GM12878 (cell line): Measurements from ENCODE around the gene PAX3. TPM values are rescaled to one million over a fixed set of nuclear protein-coding genes. Genes with fewer than 3 reads are reported as not detected.

Experiments
- ATAC-seq: fragments of 200-7000 bp; cut with Tn5 transposase; 3 replicates; pipeline ENCODE4 v1.9.1; 2020; ENCODE audit warnings: mild to moderate bottlenecking, moderate library complexity
- BruUV-seq: library from RNA; stranded (reverse); fragments of 400-500 nt; replicated peaks from 2 replicates; lab custom pipeline; 2021; lab: Mats Ljungman, UMichigan
- CTCF ChIA-PET: fragments of 300-600 bp; sonication (Branson Sonifier 250); formaldehyde crosslinking; extraction: SDS; loops from one replicate; lab custom pipeline; 2021; ENCODE audit warnings: inconsistent platforms; lab: Yijun Ruan, JAX
- POLR2A ChIA-PET: fragments of 350-600 bp; formaldehyde crosslinking; extraction: SDS; loops from one replicate; lab custom pipeline; 2021; ENCODE audit warnings: inconsistent platforms; lab: Charles Lee
- RAD21 ChIA-PET: fragments of 300-600 bp; sonication (Branson Sonifier 250); formaldehyde crosslinking; loops from one replicate; lab custom pipeline; 2023; ENCODE audit warnings: antibody characterized with exemption; ENCODE audit not compliant: unreplicated experiment; lab: Charles Lee
- SMC1A ChIA-PET: fragments of 300-600 bp; sonication (Branson Sonifier 250); formaldehyde crosslinking; loops from one replicate; lab custom pipeline; 2023; ENCODE audit not compliant: unreplicated experiment, uncharacterized antibody; lab: Charles Lee
- DNase-seq: peaks from one replicate; pipeline ENCODE4 v3.0.0-alpha.2; 2011; ENCODE audit warnings: low read depth, low spot score
- FAIRE-seq: peaks from 3 replicates; lab custom pipeline; 2011; peaks lifted over from hg19 to GRCh38; lab: Jason Lieb, UNC
- H2AFZ ChIP-seq: 2 replicates; pipeline ENCODE4 v1.6.0; 2011; ENCODE audit warnings: low read depth, low read length, control low read depth; ENCODE audit not compliant: control insufficient read depth
- H3K27ac ChIP-seq: 2 replicates; pipeline ENCODE4 v1.5.1; 2011; ENCODE audit warnings: control low read depth; ENCODE audit not compliant: control insufficient read depth, insufficient read depth
- H3K27me3 ChIP-seq, 2 experiments: replicated peaks in 1 of 2; 2 replicates each; pipeline versions ENCODE4 v1.6.0 to v1.6.1; 2011; ENCODE audit warnings: low read length in 1 of 2; ENCODE audit not compliant: control insufficient read depth in 2 of 2, insufficient read depth in 2 of 2
- H3K36me3 ChIP-seq, 2 experiments: 2 replicates each; pipeline ENCODE4 v1.5.1; 2011; ENCODE audit warnings: low read length in 1 of 2; ENCODE audit not compliant: control insufficient read depth in 2 of 2, insufficient read depth in 2 of 2
- H3K4me1 ChIP-seq: 2 replicates; pipeline ENCODE4 v1.6.1; 2011; ENCODE audit warnings: mild to moderate bottlenecking, low read length, moderate library complexity, mixed read lengths; ENCODE audit not compliant: control insufficient read depth, insufficient read depth
- H3K4me2 ChIP-seq: 2 replicates; pipeline ENCODE4 v1.6.0; 2011; ENCODE audit warnings: control low read depth; ENCODE audit not compliant: control insufficient read depth, insufficient read depth
- H3K4me3 ChIP-seq: fragments of 200-600 bp; sonication (generic); 2 replicates; pipeline ENCODE4 v1.5.1; 2016
- H3K79me2 ChIP-seq: 2 replicates; pipeline ENCODE4 v1.6.0; 2011; ENCODE audit warnings: low read length; ENCODE audit not compliant: control insufficient read depth, insufficient read depth
- H3K9ac ChIP-seq: 2 replicates; pipeline ENCODE4 v1.8.0; 2011; ENCODE audit warnings: low read length, control low read depth, mixed read lengths; ENCODE audit not compliant: control insufficient read depth, insufficient read depth
- H3K9me3 ChIP-seq: replicated peaks from 3 replicates; pipeline ENCODE4 v1.5.1; 2011; ENCODE audit warnings: mild to moderate bottlenecking, low read length; ENCODE audit not compliant: control insufficient read depth, insufficient read depth
- H4K20me1 ChIP-seq: 2 replicates; pipeline ENCODE4 v1.6.0; 2011; ENCODE audit not compliant: control insufficient read depth, insufficient read depth
- BCL11A ChIP-seq: IDR thresholded peaks from 2 replicates; pipeline ENCODE4 v1.6.1; 2011; ENCODE audit warnings: low read depth, low read length
- DPF2 ChIP-seq: fragments of 450-650 bp; IDR thresholded peaks from 2 replicates; pipeline ENCODE4 v1.6.1; 2017; ENCODE audit warnings: mild to moderate bottlenecking
- E2F4 ChIP-seq: IDR thresholded peaks from 2 replicates; pipeline ENCODE4 v1.6.1; 2012; ENCODE audit warnings: low read depth, low read length, improper control_type of control experiment
- E4F1 ChIP-seq: fragments of 450-650 bp; IDR thresholded peaks from 2 replicates; pipeline ENCODE4 v1.6.1; 2018; ENCODE audit warnings: borderline replicate concordance, mild to moderate bottlenecking; ENCODE audit not compliant: partially characterized antibody
- JUNB ChIP-seq: IDR thresholded peaks from 2 replicates; pipeline ENCODE4 v1.6.1; 2016; ENCODE audit warnings: antibody characterized with exemption, mild to moderate bottlenecking
- KLF5 ChIP-seq: fragments of 450-650 bp; IDR thresholded peaks from 2 replicates; pipeline ENCODE4 v1.6.1; 2014; ENCODE audit warnings: mild to moderate bottlenecking; ENCODE audit not compliant: partially characterized antibody
- LARP7 ChIP-seq: fragments of 450-650 bp; IDR thresholded peaks from 2 replicates; pipeline ENCODE4 v1.6.1; 2017; ENCODE audit warnings: mild to moderate bottlenecking
- MEF2A ChIP-seq: IDR thresholded peaks from 2 replicates; pipeline ENCODE4 v1.6.1; 2011; ENCODE audit warnings: low read depth, mild to moderate bottlenecking, low read length, moderate library complexity; ENCODE audit not compliant: insufficient read depth
- RAD51 ChIP-seq: fragments of 450-650 bp; IDR thresholded peaks from 2 replicates; pipeline ENCODE4 v1.6.1; 2016; ENCODE audit warnings: moderate library complexity, mild to moderate bottlenecking, inconsistent platforms
- RB1 ChIP-seq: fragments of 450-650 bp; formaldehyde crosslinking; IDR thresholded peaks from 2 replicates; pipeline ENCODE4 v1.6.1; 2017; ENCODE audit warnings: mild to moderate bottlenecking, borderline replicate concordance
- SMC3 ChIP-seq: IDR thresholded peaks from 2 replicates; pipeline ENCODE4 v1.6.1; 2011; ENCODE audit warnings: low read length, improper control_type of control experiment, borderline replicate concordance
- SP1 ChIP-seq: IDR thresholded peaks from one replicate; pipeline ENCODE4 v1.6.1; 2011; ENCODE audit warnings: low read depth, low read length
- SREBF1 ChIP-seq: IDR thresholded peaks from 2 replicates; pipeline ENCODE4 v1.6.1; 2012; ENCODE audit warnings: mild to moderate bottlenecking, low read length
- SREBF2 ChIP-seq: IDR thresholded peaks from 2 replicates; pipeline ENCODE4 v1.6.1; 2012; ENCODE audit warnings: mild to moderate bottlenecking, low read length
- TCF12 ChIP-seq: IDR thresholded peaks from 2 replicates; pipeline ENCODE4 v1.6.1; 2011; ENCODE audit warnings: low read depth, mild to moderate bottlenecking, low read length
- WGBS: methylation state at CpG from one replicate; pipeline ENCODE4 v1.1.6; 2016; ENCODE audit warnings: low lambda C conversion rate; ENCODE audit not compliant: insufficient replicate concordance, insufficient coverage; ENCODE audit errors: missing lambda C conversion rate; 5-methylcytosine and 5-hydroxymethylcytosine counted together
- in situ Hi-C: fragments of 300-500 bp; cut with MboI; formaldehyde crosslinking; loops from 9 replicates; pipeline ENCODE4 v1.14.3; 2018; ENCODE audit warnings: mixed read lengths
- intact Hi-C: fragments of 100-400 bp; cut with micrococcal nuclease; formaldehyde crosslinking; loops from one replicate; pipeline ENCODE4 v1.14.2; 2022; ENCODE audit not compliant: unreplicated experiment
- polyA plus RNA-seq, 11 experiments: library from polyadenylated mRNA; depleted of rRNA in 4 of 11; unstranded in 6 of 11; stranded (reverse) in 5 of 11; fragments of >200 nt; fragmentation: Nextera tagmentation in 4 of 11; fragmentation: Illumina TruSeq in 1 of 11; extraction: Ambion mirVana in 4 of 11; extraction: Trizol in 1 of 11; gene quantifications; 1 replicate in 1 of 11; 2 replicates in 10 of 11; pipeline versions ENCODE4 v1.2.1 to v1.2.3, GENCODE V29; 2011 to 2016; ENCODE audit warnings: inconsistent platforms in 2 of 11, missing spikeins in 2 of 11, low read depth in 1 of 11
- total RNA-seq, 4 experiments: library from RNA; depleted of rRNA in 3 of 4; stranded (reverse); fragments of >200 nt in 3 of 4; fragmentation: Illumina TruSeq in 1 of 4; extraction: Trizol in 1 of 4; gene quantifications; 2 replicates each; pipeline versions ENCODE4 v1.2.1 to v1.2.3, GENCODE V29; 2013 to 2021

The PAX3 gene
- total and polyA plus RNA-seq, 10 of the 15 experiments (the other 5 are each of a cell fraction or from before 2014, with no cell fraction given), result not detected

- in situ Hi-C loops, result loop anchor here (25.0 kb wide), 1 partner anchor 609 kb away; no protein-coding TSS in a partner anchor
- Histone ChIP-seq H3K4me3 (no peak overlapping the region), H3K9ac (no peak overlapping the region), H3K79me2 (no peaks in the 10 kb centered on the region), H3K4me1 (peaks cover 13% of the 10 kb centered on the region), H2AFZ (no peak overlapping the region), H3K27ac (no peak overlapping the region), H3K27me3 (peaks cover 37 to 73% of the 10 kb centered on the region in 2 experiments), H3K36me3 (no peaks in the 10 kb centered on the region), H3K9me3 (no peaks in the 10 kb centered on the region; the same call in 2 of the 3 replicates), H4K20me1 (no peaks in the 10 kb centered on the region), H3K4me2 (no peak overlapping the region)
- POLR2A ChIA-PET, result interaction anchor here (0.7 kb wide), 1 partner anchor 11 kb away, joined by 3 read pairs; no protein-coding TSS in a partner anchor
- TF ChIP-seq E4F1 (no peak), RAD51 (no peak), SMC3 (no peak), TCF12 (no peak), SREBF1 (no peak), BCL11A (no peak), SP1 (no peak), E2F4 (no peak), SREBF2 (no peak), JUNB (no peak), DPF2 (no peak), LARP7 (no peak), KLF5 (no peak), RB1 (no peak), MEF2A (no peak)
- no TSS peak for BruUV-seq
- FAIRE-seq (no peak), DNase-seq (no peak), ATAC-seq (no peak)
- 41% methylated on average over 24 of the region's 24 CpGs for WGBS
- CTCF ChIA-PET, result interaction anchor here (1.1 kb wide), 1 partner anchor 8 kb away, joined by 3 read pairs; no protein-coding TSS in a partner anchor
- intact Hi-C loops, result no loop called here
- SMC1A ChIA-PET, result no interaction called here
- RAD21 ChIA-PET, result no interaction called here
Observed at GRCh38 chr2:222303045-222303827, 4.4 kb upstream of the PAX3 start.
